Upper lobe of left lung (tissue), 6 donors: ENCODE results near the gene EYS. TPM values are rescaled to one million over a fixed set of nuclear protein-coding genes. Genes with fewer than 3 reads are reported as not detected.
A peak's percentile ranks its signal among the peaks of the same experiment; 100 is the strongest.

Experiments used
- ATAC-seq, 2 donors: fragments of 200-7000 bp; cut with Tn5 transposase; one replicate each; pipeline ENCODE4 v1.9.1; 2022; ENCODE audit warnings: mild to moderate bottlenecking in 2 of 2, moderate library complexity in 2 of 2; ENCODE audit not compliant: low FRiP score in 2 of 2
- DNase-seq, 2 donors: peaks; one replicate each; pipeline ENCODE4 v3.0.0-alpha.2; 2019 to 2020
- H3K27ac ChIP-seq, 4 donors: fragments of 200-600 bp; sonication (generic); one replicate each; pipeline ENCODE4 v1.5.1; 2016 to 2019
- H3K27me3 ChIP-seq, 4 donors: fragments of 200-600 bp; sonication (generic); one replicate each; pipeline ENCODE4 v1.5.1; 2017 to 2019
- H3K36me3 ChIP-seq, 4 donors: fragments of 200-600 bp; sonication (generic); one replicate each; pipeline ENCODE4 v1.5.1; 2016 to 2019
- H3K4me1 ChIP-seq, 4 donors: fragments of 200-600 bp; sonication (generic); one replicate each; pipeline ENCODE4 v1.5.1; 2018 to 2019
- H3K4me3 ChIP-seq, 4 donors: fragments of 200-600 bp; sonication (generic); one replicate each; pipeline ENCODE4 v1.5.1; 2017 to 2019; ENCODE audit warnings: mild to moderate bottlenecking in 2 of 4, moderate library complexity in 1 of 4
- H3K9me3 ChIP-seq, 4 donors: fragments of 200-600 bp; sonication (generic); one replicate each; pipeline ENCODE4 v1.5.1; 2018 to 2019
- CTCF ChIP-seq, 6 experiments: fragments of 450-650 bp in 4 of 6; fragments of 200-600 bp in 2 of 6; sonication (generic) in 2 of 6; IDR thresholded peaks; one replicate each; pipeline ENCODE4 v1.5.1; 2016 to 2019; ENCODE audit warnings: antibody characterized with exemption in 6 of 6
- EP300 ChIP-seq, 4 donors: sonication (generic); formaldehyde crosslinking; IDR thresholded peaks; one replicate each; pipeline ENCODE4 v1.5.1; 2017; ENCODE audit warnings: antibody characterized with exemption in 4 of 4, control low read depth in 2 of 4
- POLR2A ChIP-seq, 4 donors: fragments of 450-650 bp; IDR thresholded peaks; one replicate each; pipeline ENCODE4 v1.5.1; 2016 to 2017; ENCODE audit warnings: antibody characterized with exemption in 4 of 4, mild to moderate bottlenecking in 2 of 4
- POLR2AphosphoS5 ChIP-seq, 2 donors: sonication (generic); formaldehyde crosslinking; IDR thresholded peaks; one replicate each; pipeline ENCODE4 v1.5.1; 2017; ENCODE audit warnings: antibody characterized with exemption in 2 of 2
- WGBS, 2 donors: methylation state at CpG; one replicate each; pipeline ENCODE4 v1.1.5; 2017 to 2018; 5-methylcytosine and 5-hydroxymethylcytosine counted together
- total RNA-seq, 6 donors: library from RNA; depleted of rRNA in 4 of 6; stranded (reverse); fragments of >200 nt in 4 of 6; gene quantifications; one replicate each; pipeline versions ENCODE4 v1.1.0 to v1.2.1, GENCODE V29; 2016 to 2021
- donor health status: DM: no; HTN: no; CAD: no; lungs with moderate emphysema.
- donor health status: DM: no; HTN: yes; CAD: no; lungs with severe emphysema.

The EYS gene
- total RNA-seq, 6 donors from 2014 or later, result under 0.01 to 0.46 (median 0.28) TPM; not detected in 2

- Histone ChIP-seq H3K27me3 (no peaks in the 10 kb centered on the region), H3K36me3 (no peaks in the 10 kb centered on the region), H3K4me3 (no peak overlapping the region), H3K9me3 (no peaks in the 10 kb centered on the region), H3K4me1 (no peaks in the 10 kb centered on the region), H3K27ac (no peak overlapping the region)
- DNase-seq (no peak), ATAC-seq (peak in 1 of 2 donors; percentile 40)
- WGBS, 2 donors, result 62 to 71% methylated on average over 3 of the region's 3 CpGs
- TF ChIP-seq POLR2AphosphoS5 (IDR thresholded peaks at IDR 0.05) (no peak), EP300 (IDR thresholded peaks at IDR 0.05) (no peak), CTCF (IDR thresholded peaks at IDR 0.05) (no peak), POLR2A (IDR thresholded peaks at IDR 0.05) (no peak)
These were observed 1914.1 kb downstream of the EYS start for GRCh38 chr6:63792736-63793464.

- ATAC-seq, result no peak
- WGBS, 2 donors, result 79 to 87% methylated on average over 3 of the region's 3 CpGs
These were observed 1916.7 kb downstream of the EYS start for GRCh38 chr6:63790334-63790733.

GRCh38 chr6:63789699-63790098 lies 1917.3 kb downstream of the EYS start:
- DNase-seq (no peak), ATAC-seq (no peak)
- Histone ChIP-seq H3K9me3 (no peaks in the 10 kb centered on the region), H3K27me3 (no peaks in the 10 kb centered on the region), H3K36me3 (no peaks in the 10 kb centered on the region), H3K4me1 (no peaks in the 10 kb centered on the region), H3K27ac (no peak overlapping the region), H3K4me3 (no peak overlapping the region)
- TF ChIP-seq CTCF (IDR thresholded peaks at IDR 0.05) (no peak), POLR2AphosphoS5 (IDR thresholded peaks at IDR 0.05) (no peak), POLR2A (IDR thresholded peaks at IDR 0.05) (no peak), EP300 (IDR thresholded peaks at IDR 0.05) (no peak)
- whole genome bisulfite sequencing, 2 donors, result 80 to 83% methylated on average over 3 of the region's 3 CpGs

More at GRCh38 chr6:63790334-63790733, 1916.7 kb downstream of the EYS start:
- H3K27me3 ChIP-seq, result no peaks in the 10 kb centered on the region
- TF ChIP-seq POLR2A (IDR thresholded peaks at IDR 0.05), result no peak
- no peak for TF ChIP-seq POLR2AphosphoS5 (IDR thresholded peaks at IDR 0.05)
- TF ChIP-seq EP300 (IDR thresholded peaks at IDR 0.05), result no peak
- TF ChIP-seq CTCF (IDR thresholded peaks at IDR 0.05), result no peak
- no peak for DNase-seq
- H3K9me3 ChIP-seq, result no peaks in the 10 kb centered on the region
- no peak overlapping the region for H3K27ac ChIP-seq
- no peaks in the 10 kb centered on the region for H3K36me3 ChIP-seq
- H3K4me1 ChIP-seq, result no peaks in the 10 kb centered on the region
- H3K4me3 ChIP-seq, result no peak overlapping the region

- Histone ChIP-seq H3K4me1 (no peaks in the 10 kb centered on the region), H3K27me3 (no peaks in the 10 kb centered on the region), H3K4me3 (no peak overlapping the region), H3K9me3 (no peaks in the 10 kb centered on the region), H3K36me3 (no peaks in the 10 kb centered on the region), H3K27ac (no peak overlapping the region)
- 66 to 75% methylated on average over 2 of the region's 2 CpGs for WGBS, 2 donors
- no peak for TF ChIP-seq CTCF (IDR thresholded peaks at IDR 0.05)
- TF ChIP-seq POLR2A (IDR thresholded peaks at IDR 0.05), result no peak
- no peak for TF ChIP-seq EP300 (IDR thresholded peaks at IDR 0.05)
- TF ChIP-seq POLR2AphosphoS5 (IDR thresholded peaks at IDR 0.05), result no peak
- no peak for DNase-seq
- no peak for ATAC-seq
These were observed 1918.5 kb downstream of the EYS start for GRCh38 chr6:63788569-63788968.

DNA sequence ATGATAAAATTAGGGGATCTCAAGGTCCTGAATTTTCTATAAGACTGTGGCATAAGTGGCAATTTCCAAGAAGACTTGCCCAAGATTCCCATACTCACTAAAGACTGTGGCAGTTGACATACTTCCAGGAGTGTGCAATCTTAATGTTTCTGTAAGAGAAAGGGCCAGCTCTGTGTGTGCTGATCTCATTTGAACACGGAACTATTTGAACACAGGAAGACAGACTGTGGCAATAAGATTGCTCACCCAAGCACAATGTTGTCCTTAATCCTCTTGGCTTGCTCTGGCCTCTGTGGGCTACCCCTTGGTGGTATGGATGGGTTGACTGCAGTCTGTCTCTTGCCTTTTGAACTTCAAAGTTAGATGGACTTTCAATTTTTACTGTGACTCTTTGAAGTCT lies 1920.0 kb downstream of the EYS start:
- Histone ChIP-seq H3K27me3 (no peaks in the 10 kb centered on the region), H3K27ac (no peak overlapping the region), H3K4me1 (no peaks in the 10 kb centered on the region), H3K9me3 (no peaks in the 10 kb centered on the region), H3K36me3 (no peaks in the 10 kb centered on the region), H3K4me3 (no peak overlapping the region)
- ATAC-seq (no peak), DNase-seq (no peak)
- no peak for TF ChIP-seq CTCF (IDR thresholded peaks at IDR 0.05)
- no peak for TF ChIP-seq EP300 (IDR thresholded peaks at IDR 0.05)
- TF ChIP-seq POLR2AphosphoS5 (IDR thresholded peaks at IDR 0.05), result no peak
- no peak for TF ChIP-seq POLR2A (IDR thresholded peaks at IDR 0.05)
- WGBS, 2 donors, result 74 to 86% methylated on average over 1 of the region's 1 CpG
